Breast epithelium (tissue), 4 donors: ENCODE results near the gene SCN5A. TPM values are rescaled to one million over a fixed set of nuclear protein-coding genes. Genes with fewer than 3 reads are reported as not detected.

Experiments
- DNase-seq, 2 donors: peaks; one replicate each; pipeline ENCODE4 v3.0.0-alpha.2; 2019; ENCODE audit warnings: low spot score in 2 of 2
- H3K27ac ChIP-seq, 2 donors: fragments of 200-600 bp; sonication (generic) in 1 of 2; one replicate each; pipeline ENCODE4 v1.5.1; 2016 to 2019; ENCODE audit warnings: mild to moderate bottlenecking in 1 of 2
- H3K27me3 ChIP-seq, 2 donors: fragments of 200-600 bp; sonication (generic) in 1 of 2; one replicate each; pipeline versions ENCODE4 v1.5.1 to v1.6.0; 2017 to 2019; ENCODE audit warnings: control low read depth in 1 of 2, mild to moderate bottlenecking in 1 of 2
- H3K36me3 ChIP-seq: fragments of 200-600 bp; one replicate; pipeline ENCODE4 v1.5.1; 2019
- H3K4me1 ChIP-seq, 2 donors: fragments of 200-600 bp; sonication (generic); one replicate each; pipeline ENCODE4 v1.5.1; 2016 to 2019; ENCODE audit warnings: control low read depth in 1 of 2
- H3K4me3 ChIP-seq, 3 donors: fragments of 200-600 bp; sonication (generic); 1 replicate in 2 of 3; 2 replicates in 1 of 3; pipeline ENCODE4 v1.5.1; 2016 to 2019; ENCODE audit warnings: mild to moderate bottlenecking in 3 of 3, moderate library complexity in 2 of 3
- H3K9me3 ChIP-seq, 2 donors: fragments of 200-600 bp; sonication (generic) in 1 of 2; one replicate each; pipeline ENCODE4 v1.5.1; 2016 to 2019; ENCODE audit warnings: control low read depth in 1 of 2
- CTCF ChIP-seq, 3 donors: fragments of 450-650 bp; IDR thresholded peaks; one replicate each; pipeline ENCODE4 v1.5.1; 2016 to 2017; ENCODE audit warnings: antibody characterized with exemption in 3 of 3, mild to moderate bottlenecking in 3 of 3, moderate library complexity in 3 of 3
- POLR2A ChIP-seq: fragments of 450-650 bp; IDR thresholded peaks from one replicate; pipeline ENCODE4 v1.6.1; 2016; ENCODE audit warnings: antibody characterized with exemption, mild to moderate bottlenecking, moderate library complexity
- POLR2AphosphoS5 ChIP-seq, 3 donors: sonication (generic); formaldehyde crosslinking; IDR thresholded peaks; one replicate each; pipeline ENCODE4 v1.6.1; 2017; ENCODE audit warnings: antibody characterized with exemption in 3 of 3
- intact Hi-C: fragments of 100-400 bp; cut with DNase I; formaldehyde crosslinking; loops from one replicate; pipeline ENCODE4 v1.15.1; 2023; ENCODE audit warnings: low total_unique reads
- total RNA-seq, 3 donors: library from RNA; depleted of rRNA; stranded (reverse); fragments of >200 nt; gene quantifications; one replicate each; pipeline ENCODE4 v1.1.0, GENCODE V29; 2016

Gene SCN5A
- total RNA-seq, 3 donors from 2014 or later = under 0.01 to 0.33 (median 0.29) TPM

GRCh38 chr3:38636464-38636863, 13.0 kb downstream of the SCN5A start:
- Histone ChIP-seq H3K4me1 (no peaks in the 10 kb centered on the region), H3K4me3 (no peak overlapping the region), H3K27me3 (peaks cover 0 to 9% of the 10 kb centered on the region in 2 donors), H3K9me3 (no peaks in the 10 kb centered on the region), H3K36me3 (no peaks in the 10 kb centered on the region), H3K27ac (no peak overlapping the region)
- DNase-seq = no peak
- TF ChIP-seq POLR2A (no peak), CTCF (IDR thresholded peaks at IDR 0.05) (no peak), POLR2AphosphoS5 (IDR thresholded peaks at IDR 0.05) (no peak)
- intact Hi-C loops = loop anchor here (10.0 kb wide), 1 partner anchor 112 kb away; no protein-coding TSS in a partner anchor

- Histone ChIP-seq H3K27me3 (peaks cover 0 to 9% of the 10 kb centered on the region in 2 donors), H3K4me1 (no peaks in the 10 kb centered on the region), H3K4me3 (no peak overlapping the region), H3K36me3 (no peaks in the 10 kb centered on the region), H3K27ac (no peak overlapping the region), H3K9me3 (no peaks in the 10 kb centered on the region)
- intact Hi-C loops = loop anchor here (10.0 kb wide), 1 partner anchor 109 kb away; no protein-coding TSS in a partner anchor
- TF ChIP-seq POLR2A (no peak), CTCF (IDR thresholded peaks at IDR 0.05) (no peak), POLR2AphosphoS5 (IDR thresholded peaks at IDR 0.05) (no peak)
- DNase-seq = no peak
These were observed 15.4 kb downstream of the SCN5A start for GRCh38 chr3:38634111-38634510.

- intact Hi-C loops = loop anchor here (10.0 kb wide), 1 partner anchor 108 kb away; no protein-coding TSS in a partner anchor
- Histone ChIP-seq H3K4me3 (no peak overlapping the region), H3K27me3 (peaks cover 0 to 9% of the 10 kb centered on the region in 2 donors), H3K9me3 (no peaks in the 10 kb centered on the region), H3K36me3 (no peaks in the 10 kb centered on the region), H3K27ac (no peak overlapping the region), H3K4me1 (no peaks in the 10 kb centered on the region)
- no peak for DNase-seq
- no peak for TF ChIP-seq POLR2A
- no peak for TF ChIP-seq POLR2AphosphoS5 (IDR thresholded peaks at IDR 0.05)
- TF ChIP-seq CTCF (IDR thresholded peaks at IDR 0.05) = no peak
These were observed 16.5 kb downstream of the SCN5A start for GRCh38 chr3:38632989-38633388.

GRCh38 chr3:38630606-38631005, 18.9 kb downstream of the SCN5A start:
- intact Hi-C loops = loop anchor here (10.0 kb wide), 1 partner anchor 106 kb away; no protein-coding TSS in a partner anchor
- Histone ChIP-seq H3K4me1 (no peaks in the 10 kb centered on the region), H3K27me3 (no peaks in the 10 kb centered on the region), H3K27ac (no peak overlapping the region), H3K9me3 (no peaks in the 10 kb centered on the region), H3K36me3 (no peaks in the 10 kb centered on the region), H3K4me3 (no peak overlapping the region)
- TF ChIP-seq POLR2AphosphoS5 (IDR thresholded peaks at IDR 0.05) (no peak), POLR2A (no peak), CTCF (IDR thresholded peaks at IDR 0.05) (no peak)
- no peak for DNase-seq

GRCh38 chr3:38630070-38630469, 19.4 kb downstream of the SCN5A start:
- Histone ChIP-seq H3K36me3 (no peaks in the 10 kb centered on the region), H3K4me1 (no peaks in the 10 kb centered on the region), H3K9me3 (no peaks in the 10 kb centered on the region), H3K27ac (no peak overlapping the region), H3K27me3 (no peaks in the 10 kb centered on the region), H3K4me3 (no peak overlapping the region)
- TF ChIP-seq POLR2AphosphoS5 (IDR thresholded peaks at IDR 0.05) (no peak), POLR2A (no peak), CTCF (IDR thresholded peaks at IDR 0.05) (no peak)
- intact Hi-C loops = loop anchor here (10.0 kb wide), 1 partner anchor 105 kb away; no protein-coding TSS in a partner anchor
- no peak for DNase-seq
